VCaP (cell line): ENCODE results near the gene NCKAP5.
A peak's percentile ranks its signal among the peaks of the same experiment; 100 is the strongest.

Experiments
- H3K27ac ChIP-seq: fragments of 450-650 bp; 2 replicates; pipeline ENCODE4 v1.5.1; 2017
- TF ChIP-seq, protein P1 (sequence below): fragments of 450-650 bp; conservative IDR thresholded peaks from 2 replicates; pipeline ENCODE4 v1.5.1; 2017; ENCODE audit warnings: mild to moderate bottlenecking, moderate library complexity

NCKAP5 gene

DNA sequence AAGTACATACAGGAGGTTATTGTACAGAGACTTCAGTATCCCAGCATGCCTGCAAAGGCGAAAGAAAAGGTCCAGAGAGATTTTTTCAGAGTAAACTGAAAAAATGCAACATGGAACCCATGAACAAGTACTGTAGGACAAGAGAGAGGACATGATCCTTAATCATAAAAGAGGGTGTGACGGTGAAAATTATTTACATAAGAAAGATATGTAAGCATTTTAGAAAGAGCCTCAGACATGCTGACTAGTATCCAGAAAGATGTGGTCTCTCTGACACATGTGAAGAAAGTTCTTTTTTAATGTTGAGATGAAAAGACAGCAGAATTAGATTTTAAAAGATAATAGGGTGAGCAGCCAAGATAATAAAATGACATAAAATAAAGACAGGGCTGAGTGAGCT lies 262.0 kb downstream of the NCKAP5 start:
- TF ChIP-seq, protein P1, sequence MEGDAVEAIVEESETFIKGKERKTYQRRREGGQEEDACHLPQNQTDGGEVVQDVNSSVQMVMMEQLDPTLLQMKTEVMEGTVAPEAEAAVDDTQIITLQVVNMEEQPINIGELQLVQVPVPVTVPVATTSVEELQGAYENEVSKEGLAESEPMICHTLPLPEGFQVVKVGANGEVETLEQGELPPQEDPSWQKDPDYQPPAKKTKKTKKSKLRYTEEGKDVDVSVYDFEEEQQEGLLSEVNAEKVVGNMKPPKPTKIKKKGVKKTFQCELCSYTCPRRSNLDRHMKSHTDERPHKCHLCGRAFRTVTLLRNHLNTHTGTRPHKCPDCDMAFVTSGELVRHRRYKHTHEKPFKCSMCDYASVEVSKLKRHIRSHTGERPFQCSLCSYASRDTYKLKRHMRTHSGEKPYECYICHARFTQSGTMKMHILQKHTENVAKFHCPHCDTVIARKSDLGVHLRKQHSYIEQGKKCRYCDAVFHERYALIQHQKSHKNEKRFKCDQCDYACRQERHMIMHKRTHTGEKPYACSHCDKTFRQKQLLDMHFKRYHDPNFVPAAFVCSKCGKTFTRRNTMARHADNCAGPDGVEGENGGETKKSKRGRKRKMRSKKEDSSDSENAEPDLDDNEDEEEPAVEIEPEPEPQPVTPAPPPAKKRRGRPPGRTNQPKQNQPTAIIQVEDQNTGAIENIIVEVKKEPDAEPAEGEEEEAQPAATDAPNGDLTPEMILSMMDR, result no peak
- H3K27ac ChIP-seq, result no peak overlapping the region

DNA sequence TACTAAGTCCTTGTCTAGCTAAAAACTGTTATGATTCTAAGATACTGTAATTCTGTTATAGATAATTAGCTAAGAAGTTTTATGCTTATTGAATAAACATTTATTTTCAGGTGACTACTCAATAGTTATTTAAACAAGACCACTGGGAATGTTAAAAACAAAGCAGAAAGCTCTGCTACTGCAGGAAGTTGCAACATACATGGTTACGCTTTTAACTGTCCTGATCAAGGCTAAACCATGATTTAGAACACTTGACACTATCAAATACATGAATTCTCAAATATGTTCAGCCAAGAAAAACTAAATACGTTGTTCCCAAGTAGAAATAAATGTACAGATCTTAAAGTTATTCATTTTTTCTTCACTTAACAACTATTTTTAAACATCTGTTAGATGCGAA lies 263.9 kb downstream of the NCKAP5 start:
- TF ChIP-seq, protein P1, result no peak
- H3K27ac ChIP-seq, result no peak overlapping the region

DNA sequence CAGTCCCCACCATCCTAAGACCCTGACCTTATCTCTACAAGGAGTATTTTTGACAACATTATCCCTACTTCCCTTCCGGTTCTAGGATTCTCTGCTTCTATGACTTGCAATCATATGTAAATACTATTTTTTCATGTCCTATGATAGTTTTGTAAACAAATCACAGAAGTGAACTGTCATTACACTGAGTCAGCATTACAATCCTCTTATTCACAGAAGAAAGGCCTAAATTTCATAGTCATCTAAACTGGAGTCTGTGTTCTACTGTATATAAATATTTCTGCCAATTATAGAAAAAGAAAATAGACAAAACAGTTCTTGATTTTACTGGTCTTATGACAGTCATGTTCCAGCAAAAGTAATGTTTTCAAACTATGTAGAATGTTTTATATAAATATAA lies 265.1 kb downstream of the NCKAP5 start:
- no peak overlapping the region for H3K27ac ChIP-seq
- TF ChIP-seq, protein P1, result no peak

DNA sequence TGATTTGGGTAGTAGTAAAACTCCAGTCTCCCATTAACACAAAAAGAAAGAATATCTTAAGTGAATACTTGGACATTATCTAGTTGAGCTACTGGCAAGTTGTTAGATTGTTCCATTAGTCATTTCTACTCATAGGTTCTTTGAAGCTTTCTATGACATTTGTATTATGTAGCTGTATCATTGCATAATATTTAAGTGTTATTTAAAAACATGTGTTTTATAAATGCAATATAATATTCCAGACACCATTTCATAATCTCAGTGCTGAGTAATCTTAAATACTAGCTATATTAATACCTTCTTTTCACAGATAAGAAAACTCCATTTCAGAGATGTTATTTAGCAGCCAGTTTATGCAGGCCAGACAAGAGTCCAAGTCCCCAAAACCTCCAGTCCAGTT lies 271.9 kb downstream of the NCKAP5 start:
- TF ChIP-seq, protein P1, result no peak

DNA sequence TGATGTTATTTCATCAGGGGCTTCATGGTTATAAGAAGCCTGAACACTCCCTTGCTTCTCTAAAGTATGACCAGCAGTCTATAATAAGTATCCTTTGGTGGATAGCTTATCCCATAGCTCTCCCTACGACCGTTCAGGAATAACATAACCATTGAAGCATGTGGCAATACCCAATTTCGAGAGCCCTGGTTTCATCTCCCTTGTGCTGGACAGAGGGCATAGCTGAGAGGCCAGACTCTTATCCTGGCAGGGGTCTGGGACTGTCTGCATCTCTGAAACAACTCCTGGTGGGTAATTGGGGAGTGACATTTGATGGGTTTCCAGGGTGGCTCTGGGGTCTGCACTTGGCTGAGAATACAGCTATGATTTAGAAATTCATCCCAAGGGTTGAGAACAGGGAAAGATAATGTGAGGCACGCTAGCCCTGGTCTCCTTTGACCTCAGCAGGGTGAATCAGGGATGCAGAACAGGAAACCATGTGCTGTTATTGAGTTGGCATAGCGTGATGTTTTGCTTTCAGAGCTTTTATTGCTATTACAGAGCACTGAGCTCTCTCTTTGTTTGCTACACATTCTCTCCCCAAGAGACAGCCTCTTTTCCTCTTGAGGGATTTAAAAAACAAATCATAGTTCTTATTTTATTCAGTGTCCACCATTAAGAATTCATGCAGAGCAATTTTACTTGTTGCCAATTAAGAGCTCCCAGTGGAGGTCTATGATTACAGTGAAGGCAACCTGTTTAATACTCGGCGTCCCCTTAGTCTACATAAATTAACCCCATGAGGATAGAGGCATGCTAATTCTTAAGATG lies 274.5 kb downstream of the NCKAP5 start:
- TF ChIP-seq, protein P1, result no peak
- peak overlapping the region; percentile 76 for H3K27ac ChIP-seq

More for the DNA sequence above, 271.9 kb downstream of the NCKAP5 start:
- no peak overlapping the region for H3K27ac ChIP-seq

DNA sequence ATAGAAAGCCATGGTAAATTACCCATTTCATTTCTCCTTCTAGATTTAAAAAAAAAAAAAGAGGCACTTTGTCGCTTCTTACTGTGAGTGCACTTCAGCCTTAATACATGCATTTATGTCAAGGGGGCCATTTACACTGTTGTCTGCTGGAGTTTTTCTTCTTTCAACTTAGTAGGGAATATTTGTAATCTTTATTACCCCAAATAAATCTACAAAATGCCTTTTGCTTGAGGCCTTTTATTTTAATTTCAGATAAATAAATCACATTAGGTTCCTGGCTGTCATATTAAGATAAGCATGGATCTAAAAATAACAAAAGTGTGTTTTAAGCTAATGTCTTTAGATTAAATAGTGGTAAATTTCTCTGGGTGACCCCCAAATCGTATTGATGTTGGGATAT lies 276.0 kb downstream of the NCKAP5 start:
- no peak overlapping the region for H3K27ac ChIP-seq
- TF ChIP-seq, protein P1, result no peak

DNA sequence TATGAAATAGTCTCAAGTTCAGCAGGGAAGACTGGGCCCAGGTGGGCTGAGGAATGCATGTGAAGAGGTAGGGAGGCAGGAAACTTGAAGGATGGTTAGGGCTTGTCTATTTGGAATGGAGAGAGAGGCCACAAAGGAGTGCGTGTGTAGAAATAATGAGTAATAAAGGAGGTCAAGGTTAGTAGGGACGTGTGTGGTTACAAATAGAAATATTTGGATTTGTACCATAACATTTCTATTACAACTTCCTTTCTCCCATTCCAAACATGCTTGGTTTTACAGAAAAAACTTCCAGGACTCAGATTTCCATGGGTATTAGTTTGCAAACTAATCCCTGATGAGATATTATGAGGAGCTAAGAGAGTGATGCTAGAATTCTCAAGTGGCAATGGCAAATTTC lies 280.6 kb downstream of the NCKAP5 start:
- H3K27ac ChIP-seq, result no peak overlapping the region
- TF ChIP-seq, protein P1, result no peak
